Suppressor macrophage treated with lipopolysaccharide for 4 hours (primary cell): ENCODE results near the gene FXR1.
"Not testable (repeated sequence)": the region's sequence is repeated elsewhere in the genome, so short reads cannot be mapped to it uniquely, and the experiment has no call there.

Experiments
- DNase-seq: peaks from one replicate; pipeline ENCODE4 v3.0.0-alpha.2; 2020

The FXR1 gene

GRCh38 chr3:180940826-180941225 is 28.4 kb downstream of the FXR1 start:
- no peak for DNase-seq

- DNase-seq = peak; percentile 11
Observed at GRCh38 chr3:180947761-180948390, 35.4 kb downstream of the FXR1 start.

- no peak for DNase-seq
Observed at GRCh38 chr3:180959691-180960090, 47.2 kb downstream of the FXR1 start.

- DNase-seq = no peak
Observed at GRCh38 chr3:180961087-180961486, 48.6 kb downstream of the FXR1 start.

- no peak for DNase-seq
Observed at GRCh38 chr3:180961552-180961951, 49.1 kb downstream of the FXR1 start.

- no peak for DNase-seq
Observed at GRCh38 chr3:180962530-180962929, 50.1 kb downstream of the FXR1 start.

GRCh38 chr3:180970931-180971330 is 58.5 kb downstream of the FXR1 start:
- DNase-seq = no peak

- DNase-seq = no peak
Observed at GRCh38 chr3:180973543-180973942, 61.1 kb downstream of the FXR1 start.

GRCh38 chr3:180974286-180974685 is 61.8 kb downstream of the FXR1 start:
- no peak for DNase-seq

- DNase-seq = no peak
Observed at GRCh38 chr3:180977498-180977897, 65.0 kb downstream of the FXR1 start.

- DNase-seq = no peak
Observed at GRCh38 chr3:180979961-180980360, 67.5 kb downstream of the FXR1 start.

GRCh38 chr3:180980611-180981010 is 68.1 kb downstream of the FXR1 start:
- DNase-seq = no peak

- DNase-seq = no peak
Observed at GRCh38 chr3:180981912-180982311, 69.4 kb downstream of the FXR1 start.

GRCh38 chr3:180983136-180983535 is 70.7 kb downstream of the FXR1 start:
- no peak for DNase-seq

GRCh38 chr3:180986366-180986765 is 73.9 kb downstream of the FXR1 start:
- DNase-seq = not testable (repeated sequence)

GRCh38 chr3:180987344-180987743 is 74.9 kb downstream of the FXR1 start:
- no peak for DNase-seq

- peak; percentile 95 for DNase-seq
Observed at GRCh38 chr3:180989291-180990163, 77.1 kb downstream of the FXR1 start, which contains the start of gene DNAJC19. DNAJC19 (minus strand) TSS chr3:180989736; CDS start chr3:180989602, 134 bp downstream.

- DNase-seq = no peak
Observed at GRCh38 chr3:180990505-180990904, 78.0 kb downstream of the FXR1 start.

GRCh38 chr3:180996415-180996932 is 84.0 kb downstream of the FXR1 start:
- no peak for DNase-seq

- not testable (repeated sequence) for DNase-seq
Observed at GRCh38 chr3:181002331-181002730, 89.9 kb downstream of the FXR1 start.

- not testable (repeated sequence) for DNase-seq
Observed at GRCh38 chr3:181003469-181003868, 91.0 kb downstream of the FXR1 start.

GRCh38 chr3:181006541-181006940 is 94.1 kb downstream of the FXR1 start:
- DNase-seq = no peak

- no peak for DNase-seq
Observed at GRCh38 chr3:181007262-181007661, 94.8 kb downstream of the FXR1 start.

GRCh38 chr3:181008796-181009195 is 96.3 kb downstream of the FXR1 start:
- DNase-seq = no peak
